GM18858 (cell line): Measurements from ENCODE around the gene SERINC1.
A peak's percentile ranks its signal among the peaks of the same experiment; 100 is the strongest.
"Not testable (repeated sequence)": the region's sequence is repeated elsewhere in the genome, so short reads cannot be mapped to it uniquely, and the experiment has no call there.

Experiments
- ATAC-seq: cut with Tn5 transposase; IDR thresholded peaks from one replicate; pipeline ENCODE4 v1.9.1; 2021; ENCODE audit not compliant: unreplicated experiment

Gene SERINC1

DNA sequence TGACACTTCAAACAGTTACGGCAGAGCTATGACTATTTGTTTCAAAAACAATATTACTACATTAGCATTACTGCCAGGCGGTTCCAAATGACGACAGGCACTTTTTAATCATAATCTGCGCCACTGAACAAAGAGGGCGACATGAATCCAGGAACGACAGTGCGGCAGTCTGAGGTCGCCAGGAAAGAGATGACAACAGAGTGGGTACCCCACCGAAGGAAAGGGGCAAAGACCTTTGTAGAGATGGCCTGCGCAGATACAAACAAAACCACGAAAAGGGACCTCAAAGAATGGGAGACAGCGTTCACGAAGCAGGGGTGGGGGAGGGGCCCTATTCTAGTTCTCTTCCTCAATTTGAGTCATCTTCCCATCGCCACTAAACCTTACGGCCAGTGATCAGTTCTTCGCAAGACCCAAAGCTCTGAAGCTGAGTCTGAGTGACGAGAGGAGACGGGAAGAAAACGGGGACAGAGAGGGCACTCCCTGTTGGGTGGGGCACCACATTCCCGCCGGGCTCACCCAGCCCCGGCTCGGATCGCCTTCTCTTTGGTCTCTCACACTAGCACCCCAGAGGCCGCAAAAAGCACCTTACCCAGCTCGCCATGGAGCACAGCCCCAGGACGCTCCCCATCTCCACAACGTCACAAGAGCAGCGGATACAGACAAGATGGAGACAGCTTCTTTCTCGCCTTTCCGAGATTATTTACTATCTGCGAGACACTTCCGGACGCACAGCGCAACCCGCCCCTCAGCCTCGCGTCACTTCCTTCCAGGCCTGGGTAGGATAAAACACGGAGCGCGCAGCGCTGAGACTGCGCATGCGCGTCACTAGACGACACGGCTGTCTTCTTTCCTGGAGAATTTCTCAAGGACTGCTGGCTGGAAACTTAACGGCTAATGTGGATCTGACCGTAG lies at the start of gene SERINC1:
Gene SERINC1 (minus strand): TSS at position 701 of the 915 bp plus-strand sequence. CDS start 70 bp downstream, at position 631.
- ATAC-seq, result peak; percentile 97

GRCh38 chr6:122511193-122511924 lies 39.8 kb upstream of the SERINC1 start:
- ATAC-seq, result no peak

DNA sequence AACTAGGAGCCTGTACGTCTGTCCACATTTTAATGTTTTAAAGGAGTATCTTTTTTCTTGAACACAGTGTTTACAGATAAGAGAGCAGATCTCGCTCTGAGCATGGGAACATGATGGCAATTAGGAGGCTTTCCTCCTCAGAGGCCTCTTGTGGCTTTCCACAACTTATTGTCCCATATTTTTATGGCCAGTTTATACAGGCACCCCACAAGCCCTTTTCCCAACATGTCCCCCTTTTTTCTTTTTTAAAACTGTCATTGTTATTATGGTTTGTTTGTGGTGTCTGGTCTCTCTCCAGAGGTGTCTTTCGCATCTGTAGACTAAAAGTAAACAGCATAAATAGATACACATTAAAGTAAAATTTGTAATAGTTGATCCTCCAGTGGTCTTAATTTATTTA lies 33.6 kb upstream of the SERINC1 start:
- ATAC-seq, result not testable (repeated sequence)

DNA sequence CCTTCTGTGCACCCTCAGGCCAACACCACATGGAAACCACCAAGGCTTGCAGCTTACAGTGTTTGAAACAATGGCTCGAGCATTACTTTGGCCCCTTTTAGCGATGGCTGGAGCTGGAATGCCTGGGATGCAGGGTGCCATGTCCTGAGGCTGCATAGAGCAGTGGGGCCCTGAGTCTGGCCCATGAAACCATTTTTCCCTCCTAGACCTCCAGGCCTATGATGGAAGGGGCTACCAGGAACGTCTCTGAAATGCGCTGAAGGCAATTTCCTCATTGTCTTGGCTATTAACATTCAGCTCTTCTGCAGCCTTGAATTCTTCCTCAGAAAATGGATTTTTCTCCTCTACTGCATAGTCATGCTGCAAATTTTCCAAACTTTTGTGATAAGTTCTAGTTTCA lies 29.9 kb upstream of the SERINC1 start:
- ATAC-seq, result no peak

GRCh38 chr6:122495612-122496011 lies 24.0 kb upstream of the SERINC1 start:
- peak; percentile 48 for ATAC-seq

DNA sequence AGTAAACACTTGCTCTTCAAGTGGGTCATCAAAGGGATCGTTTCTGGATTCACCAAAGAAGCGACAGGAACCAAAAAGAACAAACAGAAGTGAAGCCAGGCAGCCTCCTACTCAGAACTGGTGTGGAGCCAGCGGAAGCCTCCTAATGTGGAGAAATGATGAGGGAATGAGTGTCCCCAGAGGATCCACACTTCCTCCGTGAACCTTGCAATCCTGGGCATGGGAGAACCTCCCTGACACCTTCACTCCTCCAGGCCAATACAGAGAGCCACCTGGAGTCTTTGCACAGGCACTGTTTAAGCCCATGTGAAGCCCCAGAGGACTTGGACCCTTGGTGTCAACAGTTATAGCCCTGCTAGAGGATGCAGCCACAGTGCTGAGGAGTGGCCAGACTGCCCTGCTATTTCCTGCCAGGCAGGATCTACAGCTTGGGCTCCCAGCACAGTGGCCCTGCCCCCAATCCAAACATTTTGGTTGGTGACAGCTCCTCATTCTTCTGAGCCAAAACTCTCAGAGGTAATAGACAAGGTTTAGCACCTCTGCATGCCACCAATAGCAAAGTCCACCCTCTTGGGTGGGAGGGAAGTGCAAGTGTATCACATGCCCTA lies 23.2 kb upstream of the SERINC1 start:
- ATAC-seq, result no peak

DNA sequence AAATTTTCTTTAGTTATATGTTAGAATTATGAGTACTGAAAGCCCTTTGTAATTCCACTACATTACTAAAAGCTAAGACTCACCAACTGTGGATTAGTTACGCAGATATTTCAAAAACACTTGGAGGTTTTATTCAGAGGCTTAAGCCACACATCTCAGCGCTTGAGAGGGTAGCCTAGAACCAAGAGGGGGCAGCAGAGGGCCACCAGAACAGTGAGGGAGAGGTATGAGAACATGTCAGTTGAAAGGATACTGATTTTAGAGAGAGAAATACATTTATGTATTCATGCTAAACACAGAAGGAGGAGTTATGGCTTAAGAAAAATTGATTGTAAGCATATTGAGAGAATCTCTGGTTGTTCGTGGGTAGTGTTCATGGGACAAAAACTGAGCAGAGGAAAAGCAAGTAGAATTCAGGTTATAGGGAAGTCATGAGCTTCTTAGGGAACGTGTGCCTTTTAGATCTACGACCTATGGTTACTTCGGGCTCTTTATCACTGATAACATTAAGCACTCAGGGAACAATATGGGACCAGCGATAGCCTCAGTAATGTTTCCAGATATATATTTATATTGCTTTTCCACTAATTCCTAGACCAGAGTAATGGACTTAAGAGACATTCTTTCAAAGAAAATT lies 20.4 kb upstream of the SERINC1 start:
- ATAC-seq, result peak; percentile 91

- ATAC-seq, result no peak
Observed at GRCh38 chr6:122490607-122491006, 19.0 kb upstream of the SERINC1 start.

- ATAC-seq, result peak; percentile 96
Observed at GRCh38 chr6:122484760-122485159, 13.2 kb upstream of the SERINC1 start.

DNA sequence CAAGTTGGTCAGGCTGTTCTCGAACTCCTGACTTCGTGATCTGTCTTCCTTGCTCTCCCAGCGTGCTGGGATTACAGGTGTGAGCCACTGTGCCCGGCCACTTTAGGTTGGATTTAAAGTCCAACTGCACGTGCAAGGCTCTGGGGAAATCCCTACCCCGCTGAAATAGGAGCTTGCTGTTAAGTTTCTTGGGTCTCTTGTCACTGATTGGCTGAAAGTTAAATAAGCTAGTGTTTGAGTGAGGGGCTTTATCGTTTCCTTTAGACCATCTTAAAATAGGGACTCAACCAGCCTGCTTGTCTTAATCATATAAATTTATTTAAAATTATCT lies 11.1 kb upstream of the SERINC1 start:
- ATAC-seq, result no peak

GRCh38 chr6:122476131-122476530 lies 4.5 kb upstream of the SERINC1 start:
- ATAC-seq, result no peak

GRCh38 chr6:122472022-122472340 lies 374 bp upstream of the SERINC1 start:
- ATAC-seq, result peak; percentile 33

GRCh38 chr6:122461885-122462284 lies 9.7 kb downstream of the SERINC1 start:
- no peak for ATAC-seq

DNA sequence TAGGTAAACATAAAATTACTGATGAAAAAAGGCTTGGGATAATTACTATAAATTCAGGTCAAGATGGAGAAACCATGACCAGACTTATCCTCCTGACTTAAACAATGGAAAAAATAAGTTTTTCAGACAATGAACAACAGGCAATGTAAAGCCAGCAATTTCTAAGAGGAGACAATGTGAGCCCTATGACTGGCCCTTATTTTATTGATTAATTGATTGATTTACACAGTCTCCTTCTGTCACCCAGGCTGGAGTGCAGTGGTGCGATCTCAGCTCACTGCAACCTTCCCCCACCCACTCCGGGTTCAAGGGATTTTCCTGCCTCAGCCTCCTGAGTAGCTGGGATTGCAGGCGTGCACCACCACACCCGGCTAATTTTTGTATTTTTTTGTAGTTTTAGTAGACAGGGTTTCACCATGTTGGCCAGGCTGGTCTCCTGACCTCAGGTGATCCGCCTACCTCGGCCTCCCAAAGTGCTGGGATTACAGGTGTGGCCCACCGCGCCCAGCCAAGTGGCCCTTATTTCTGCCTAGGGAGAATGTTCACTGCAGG lies 11.7 kb downstream of the SERINC1 start:
- not testable (repeated sequence) for ATAC-seq

GRCh38 chr6:122459240-122459639 lies 12.4 kb downstream of the SERINC1 start:
- no peak for ATAC-seq

GRCh38 chr6:122458087-122458486 lies 13.5 kb downstream of the SERINC1 start:
- ATAC-seq, result no peak

DNA sequence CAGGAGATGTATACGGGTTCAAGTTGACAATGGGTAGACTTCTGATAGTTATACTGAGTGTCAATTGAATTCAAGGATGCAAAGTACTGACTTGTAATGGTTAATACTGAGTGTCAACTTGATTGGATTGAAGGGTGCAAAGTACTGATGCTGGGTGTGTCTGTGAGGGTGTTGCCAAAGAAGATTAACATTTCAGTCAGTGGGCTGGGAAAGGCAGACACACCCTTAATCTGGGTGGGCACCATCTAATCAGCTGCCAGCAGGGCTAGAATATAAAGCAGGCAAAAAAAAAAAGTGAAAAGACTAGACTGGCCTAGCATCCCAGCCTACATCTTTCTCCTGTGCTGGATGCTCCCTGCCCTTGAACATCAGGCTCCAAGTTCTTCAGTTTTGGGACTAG lies 16.5 kb downstream of the SERINC1 start:
- ATAC-seq, result not testable (repeated sequence)

DNA sequence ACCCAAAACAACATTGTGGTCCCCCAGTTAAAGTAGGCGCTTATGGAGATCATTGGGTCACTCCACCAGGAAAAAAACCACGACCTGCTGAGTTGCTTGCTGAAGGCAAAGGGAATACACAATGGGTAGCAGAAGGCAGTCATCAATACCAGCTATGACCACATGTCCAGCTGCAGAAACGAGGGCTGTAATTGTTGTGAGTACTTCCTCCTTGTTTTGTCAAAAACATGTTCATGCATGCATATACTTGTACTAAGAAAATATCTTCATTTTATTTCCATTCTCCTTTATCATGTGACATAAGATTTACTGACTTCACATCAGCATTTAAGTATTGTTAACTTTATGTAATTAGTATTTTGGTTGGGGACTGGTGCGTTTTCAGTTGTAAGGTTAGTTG lies 16.9 kb downstream of the SERINC1 start:
- no peak for ATAC-seq

GRCh38 chr6:122452509-122452908 lies 19.1 kb downstream of the SERINC1 start:
- no peak for ATAC-seq

- no peak for ATAC-seq
Observed at GRCh38 chr6:122449069-122449468, 22.5 kb downstream of the SERINC1 start.

DNA sequence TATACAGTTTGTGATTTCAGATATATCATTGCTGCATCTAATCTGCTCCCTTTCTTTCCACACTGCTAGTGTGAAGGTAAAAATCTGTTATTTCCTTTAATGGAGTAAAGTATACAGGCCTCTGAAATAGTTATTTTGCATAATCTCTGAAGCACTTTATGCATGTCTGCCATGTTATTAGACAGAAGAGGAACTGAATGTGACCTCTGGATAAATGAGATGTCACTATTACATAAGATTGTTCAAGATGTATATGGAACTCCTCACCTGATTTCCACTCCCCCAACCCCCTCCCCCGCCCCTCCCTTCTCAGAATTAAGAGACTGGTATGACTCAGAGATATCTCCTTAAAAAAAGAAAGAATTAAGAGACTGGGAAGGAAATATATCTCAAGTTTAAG lies 26.3 kb downstream of the SERINC1 start:
- no peak for ATAC-seq
